DMS53 (cell line): ENCODE data around the gene TESPA1.
"Not testable (repeated sequence)": the region's sequence is repeated elsewhere in the genome, so short reads cannot be mapped to it uniquely, and the experiment has no call there.

Experiments
- DNase-seq: peaks from one replicate; lab custom pipeline; 2025; lab: John Stamatoyannopoulos, UW

The TESPA1 gene

GRCh38 chr12:54948171-54948570 lies 36.4 kb downstream of the TESPA1 start:
- DNase-seq = no peak

DNA sequence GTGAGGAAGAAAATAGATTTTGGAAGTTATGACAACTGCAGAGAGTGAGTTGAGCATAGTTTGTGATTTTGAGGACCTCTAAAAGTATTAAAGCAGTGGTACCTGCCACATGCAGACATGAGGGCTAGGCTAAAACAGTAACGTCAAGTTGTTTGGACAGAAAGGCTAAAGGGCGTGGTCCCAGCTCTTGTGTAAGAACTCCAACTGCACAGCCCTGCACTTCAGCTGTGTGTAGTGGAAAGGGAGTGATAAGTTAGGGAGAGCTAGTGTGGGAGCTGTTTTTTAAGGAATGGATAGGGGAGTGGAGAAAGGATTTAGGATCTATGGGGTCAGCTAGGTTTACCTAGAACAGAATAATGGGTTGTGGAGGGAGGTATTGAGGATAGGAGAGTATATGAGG lies 39.5 kb downstream of the TESPA1 start:
- no peak for DNase-seq

GRCh38 chr12:54943292-54943691 lies 41.3 kb downstream of the TESPA1 start:
- DNase-seq = not testable (repeated sequence)

GRCh38 chr12:54941659-54942058 lies 42.9 kb downstream of the TESPA1 start:
- DNase-seq = no peak

GRCh38 chr12:54940727-54941315 lies 43.7 kb downstream of the TESPA1 start:
- no peak for DNase-seq

DNA sequence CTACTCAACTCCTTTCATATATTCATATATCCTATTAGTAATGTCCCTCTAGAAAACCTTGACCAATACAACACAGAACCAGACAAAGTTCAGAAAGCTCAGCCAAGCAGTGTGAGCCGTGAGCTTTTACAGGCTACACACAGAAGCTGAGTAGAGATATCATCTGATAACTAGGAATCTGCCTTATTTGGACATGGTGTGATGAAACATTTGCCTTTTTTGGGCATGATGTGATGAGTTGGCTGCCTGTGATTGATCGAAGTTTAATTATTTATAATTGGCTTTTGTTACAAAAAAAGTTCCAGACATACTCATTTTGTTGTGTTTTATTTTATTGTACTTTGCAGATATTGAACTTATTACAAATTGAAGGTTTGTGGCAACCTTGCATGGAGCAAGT lies 46.6 kb downstream of the TESPA1 start:
- no peak for DNase-seq

- DNase-seq = no peak
Observed at GRCh38 chr12:54937376-54937775, 47.2 kb downstream of the TESPA1 start.

- DNase-seq = no peak
Observed at GRCh38 chr12:54936736-54937135, 47.8 kb downstream of the TESPA1 start.

DNA sequence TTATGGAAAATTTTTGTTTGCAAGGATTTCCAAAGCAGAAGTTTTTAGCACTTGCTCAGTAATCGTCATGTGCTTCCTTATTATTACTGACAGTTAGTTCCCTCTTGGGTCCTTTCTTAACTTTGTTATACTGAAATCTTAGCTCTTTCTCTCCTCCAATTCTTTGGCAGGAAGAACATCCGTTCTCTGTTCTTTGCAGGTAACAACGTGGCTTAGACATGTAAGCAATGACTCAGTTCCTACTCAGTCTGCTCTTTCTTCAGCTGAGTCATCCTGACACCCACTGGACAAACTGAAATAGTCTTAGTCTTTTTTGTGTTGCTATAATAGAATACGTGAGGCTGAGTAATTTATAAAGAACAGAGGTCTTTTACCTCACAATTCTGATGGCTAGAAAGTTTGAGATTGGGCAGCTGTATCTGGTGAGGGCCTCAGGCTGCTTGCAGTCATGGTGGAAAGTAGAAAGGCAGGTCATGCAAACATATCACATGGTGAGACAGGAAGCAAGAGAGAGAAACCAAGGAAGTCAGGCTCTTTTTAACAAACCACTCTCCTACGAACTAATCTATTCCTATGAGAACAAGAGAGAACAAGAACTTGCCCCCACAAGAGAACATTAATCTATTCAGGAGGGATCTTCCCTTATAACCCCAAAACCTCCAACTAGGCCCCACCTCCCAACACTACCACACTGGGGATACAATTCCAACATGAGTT lies 49.2 kb downstream of the TESPA1 start:
- peak; percentile 90 for DNase-seq

- peak; percentile 16 for DNase-seq
Observed at GRCh38 chr12:54934419-54934818, 50.1 kb downstream of the TESPA1 start.

GRCh38 chr12:54933376-54933775 lies 51.2 kb downstream of the TESPA1 start:
- peak; percentile 16 for DNase-seq

DNA sequence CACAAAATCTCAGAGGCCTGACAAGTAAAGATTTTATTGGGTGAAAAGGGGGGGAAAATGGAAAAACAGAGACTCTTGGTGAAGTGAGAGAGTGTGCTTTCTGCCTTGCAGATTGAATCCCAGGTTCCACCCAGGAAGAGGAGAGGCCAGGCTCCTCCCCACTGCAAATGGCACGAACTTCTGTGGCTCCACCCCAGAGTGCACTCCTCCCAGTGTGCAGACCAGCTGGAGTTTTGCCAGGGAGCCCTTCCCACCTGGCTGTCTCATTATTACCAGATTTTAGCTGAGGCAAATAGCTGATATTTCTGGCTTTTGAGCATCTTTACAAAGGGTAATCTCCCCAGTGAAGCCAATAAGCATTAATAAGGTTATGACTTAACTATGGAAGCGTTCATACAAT lies 51.9 kb downstream of the TESPA1 start:
- peak; percentile 35 for DNase-seq

- DNase-seq = no peak
Observed at GRCh38 chr12:54932038-54932437, 52.5 kb downstream of the TESPA1 start.

GRCh38 chr12:54929998-54930397 lies 54.6 kb downstream of the TESPA1 start:
- no peak for DNase-seq

DNA sequence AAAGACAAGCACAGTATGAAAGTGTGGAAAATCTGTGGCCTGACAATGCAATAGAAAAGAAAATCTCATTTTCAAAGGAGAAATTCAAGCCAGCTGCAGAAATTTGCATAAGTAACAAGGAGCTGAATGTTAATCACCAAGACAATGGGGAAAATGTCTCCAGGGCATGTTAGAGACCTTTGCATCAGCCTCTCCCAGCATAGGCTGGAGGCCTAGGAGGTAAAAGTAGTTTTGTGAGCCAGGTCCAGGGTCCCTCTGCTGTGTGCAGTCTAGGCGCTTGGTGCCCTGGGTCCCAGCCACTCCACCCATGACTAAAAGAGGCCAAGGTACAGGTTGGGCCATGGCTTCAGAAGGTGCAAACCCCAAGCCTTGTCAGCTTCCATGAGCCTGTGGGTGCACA lies 58.3 kb downstream of the TESPA1 start:
- DNase-seq = no peak

- DNase-seq = no peak
Observed at GRCh38 chr12:54924972-54925707, 59.4 kb downstream of the TESPA1 start.

GRCh38 chr12:54917001-54917488 lies 67.5 kb downstream of the TESPA1 start:
- DNase-seq = no peak
